Fibroblast of lung (primary cell): ENCODE data around the gene BAD. TPM values are rescaled to one million over a fixed set of nuclear protein-coding genes. Genes with fewer than 3 reads are reported as not detected.

Source experiments
- DNase-seq, 2 donors: peaks; one replicate each; pipeline versions ENCODE4 v3.0.0 to v3.0.0-alpha.2; 2010; ENCODE audit warnings: low read depth in 2 of 2
- H2AFZ ChIP-seq: 2 replicates; pipeline ENCODE4 v1.5.1; 2012; ENCODE audit warnings: low read length, control low read depth, inconsistent platforms
- H3K27ac ChIP-seq: 2 replicates; pipeline ENCODE4 v1.5.1; 2011; ENCODE audit warnings: low read length, control low read depth; ENCODE audit not compliant: insufficient read depth
- H3K27me3 ChIP-seq: 2 replicates; pipeline ENCODE4 v1.5.1; 2011; ENCODE audit warnings: mild to moderate bottlenecking, low read length; ENCODE audit not compliant: control insufficient read depth, insufficient read depth
- H3K36me3 ChIP-seq: 2 replicates; pipeline ENCODE4 v1.5.1; 2011; ENCODE audit warnings: low read length; ENCODE audit not compliant: control insufficient read depth, insufficient read depth
- H3K4me1 ChIP-seq: 2 replicates; pipeline ENCODE4 v1.5.1; 2011; ENCODE audit warnings: low read length; ENCODE audit not compliant: control insufficient read depth, insufficient read depth; ENCODE audit errors: extremely low read depth
- H3K4me2 ChIP-seq: 2 replicates; pipeline ENCODE4 v1.5.1; 2011; ENCODE audit warnings: low read length, control low read depth; ENCODE audit not compliant: insufficient read depth; ENCODE audit errors: extremely low read depth
- H3K4me3 ChIP-seq, 4 experiments: fragments of 200-600 bp in 1 of 4; sonication (generic) in 1 of 4; replicated peaks in 1 of 4; 2 replicates each; pipeline ENCODE4 v1.5.1; 2011 to 2016; ENCODE audit warnings: low read length in 4 of 4, low read depth in 3 of 4, mild to moderate bottlenecking in 3 of 4, control low read depth in 2 of 4, inconsistent platforms in 1 of 4, mixed read lengths in 1 of 4; ENCODE audit not compliant: insufficient read depth in 1 of 4; ENCODE audit errors: control extremely low read depth in 1 of 4
- H3K79me2 ChIP-seq: 2 replicates; pipeline ENCODE4 v1.5.1; 2012; ENCODE audit warnings: mild to moderate bottlenecking, low read length, inconsistent platforms; ENCODE audit not compliant: control insufficient read depth, insufficient read depth
- H3K9ac ChIP-seq: 2 replicates; pipeline ENCODE4 v1.5.1; 2011; ENCODE audit warnings: mild to moderate bottlenecking, low read length, control low read depth; ENCODE audit not compliant: insufficient read depth
- H3K9me3 ChIP-seq: 2 replicates; pipeline ENCODE4 v1.5.1; 2012; ENCODE audit warnings: low read depth, low read length; ENCODE audit not compliant: control insufficient read depth, insufficient read depth
- H4K20me1 ChIP-seq: 2 replicates; pipeline ENCODE4 v1.5.1; 2011; ENCODE audit warnings: low read length; ENCODE audit not compliant: control insufficient read depth, insufficient read depth; ENCODE audit errors: extremely low read depth
- CTCF ChIP-seq, 2 donors: IDR thresholded peaks in 1 of 2; conservative IDR thresholded peaks in 1 of 2; 1 replicate in 1 of 2; 2 replicates in 1 of 2; pipeline ENCODE4 v1.5.1; 2011 to 2012; ENCODE audit warnings: low read length in 2 of 2, control low read depth in 1 of 2, inconsistent platforms in 1 of 2, low read depth in 1 of 2, mild to moderate bottlenecking in 1 of 2
- EZH2 ChIP-seq: IDR thresholded peaks from 2 replicates; pipeline ENCODE4 v1.5.1; 2012; ENCODE audit warnings: low read length, control low read depth, mild to moderate bottlenecking; ENCODE audit errors: missing control alignments
- polyA plus RNA-seq, 2 donors: library from polyadenylated mRNA; depleted of rRNA in 1 of 2; stranded (reverse) in 1 of 2; unstranded in 1 of 2; fragments of >200 nt; gene quantifications; 2 replicates each; pipeline ENCODE4 v1.2.1, GENCODE V29; 2011 to 2012; ENCODE audit warnings: missing spikeins in 1 of 2
- total RNA-seq: library from RNA; depleted of rRNA; stranded (reverse); fragments of >200 nt; gene quantifications from 2 replicates; pipeline ENCODE4 v1.2.1, GENCODE V29; 2014

The BAD gene
- total and polyA plus RNA-seq, 2 donors (not counting 1 experiment from before 2014, with no cell fraction given): 31.6 to 79.9 TPM

GRCh38 chr11:64259533-64260067 is 24.9 kb downstream of the BAD start:
- Histone ChIP-seq H3K79me2 (no peaks in the 10 kb centered on the region), H3K36me3 (peaks cover 49% of the 10 kb centered on the region), H3K9me3 (no peaks in the 10 kb centered on the region), H3K27me3 (no peaks in the 10 kb centered on the region), H3K4me1 (no peaks in the 10 kb centered on the region), H3K27ac (no peak overlapping the region), H3K4me3 (no peak overlapping the region), H3K9ac (no peak overlapping the region), H3K4me2 (no peak overlapping the region), H4K20me1 (no peaks in the 10 kb centered on the region), H2AFZ (no peak overlapping the region)
- DNase-seq: no peak
- no peak for TF ChIP-seq EZH2
- TF ChIP-seq CTCF (conservative IDR thresholded peaks at IDR 0.05 in 1 of 2, IDR thresholded peaks at IDR 0.05 in 1 of 2; ENCODE audit: low read depth in 1 of 2, low read length in 2 of 2): no peak

GRCh38 chr11:64258946-64259532 is 25.4 kb downstream of the BAD start:
- no peaks in the 10 kb centered on the region for H4K20me1 ChIP-seq
- no peaks in the 10 kb centered on the region for H3K4me1 ChIP-seq
- no peak for DNase-seq

GRCh38 chr11:64258356-64258755 is 26.1 kb downstream of the BAD start:
- no peaks in the 10 kb centered on the region for H3K9me3 ChIP-seq
- H3K4me1 ChIP-seq: no peaks in the 10 kb centered on the region
- H3K9ac ChIP-seq: no peak overlapping the region
- H3K27ac ChIP-seq: no peak overlapping the region
- no peaks in the 10 kb centered on the region for H3K27me3 ChIP-seq
- DNase-seq: no peak
- no peak overlapping the region for H2AFZ ChIP-seq
- peaks cover 45% of the 10 kb centered on the region for H3K36me3 ChIP-seq
- peaks cover 7% of the 10 kb centered on the region for H3K79me2 ChIP-seq
- H3K4me2 ChIP-seq: no peak overlapping the region
- no peaks in the 10 kb centered on the region for H4K20me1 ChIP-seq
- H3K4me3 ChIP-seq: no peak overlapping the region
- TF ChIP-seq EZH2 (no peak), CTCF (conservative IDR thresholded peaks at IDR 0.05 in 1 of 2, IDR thresholded peaks at IDR 0.05 in 1 of 2; ENCODE audit: low read depth in 1 of 2, low read length in 2 of 2) (no peak)

More at GRCh38 chr11:64258946-64259532, 25.4 kb downstream of the BAD start:
- TF ChIP-seq EZH2 (no peak), CTCF (conservative IDR thresholded peaks at IDR 0.05 in 1 of 2, IDR thresholded peaks at IDR 0.05 in 1 of 2; ENCODE audit: low read depth in 1 of 2, low read length in 2 of 2) (no peak)
- Histone ChIP-seq H3K4me3 (no peak overlapping the region), H3K79me2 (peaks cover under 1% of the 10 kb centered on the region), H2AFZ (no peak overlapping the region), H3K27ac (no peak overlapping the region), H3K4me2 (no peak overlapping the region), H3K9me3 (no peaks in the 10 kb centered on the region), H3K27me3 (no peaks in the 10 kb centered on the region), H3K9ac (no peak overlapping the region), H3K36me3 (peaks cover 48% of the 10 kb centered on the region)
